SK-N-SH treated with all-trans-retinoic acid at 6 μM for 48 hours (cell line): ENCODE data around the gene C15orf40.

Source experiments
- ATAC-seq: fragments of 200-7000 bp; cut with Tn5 transposase; 3 replicates; pipeline ENCODE4 v1.9.1; 2020; ENCODE audit warnings: mild to moderate bottlenecking, moderate library complexity
- ARNTL ChIP-seq: fragments of 450-650 bp; formaldehyde crosslinking; IDR thresholded peaks from 2 replicates; pipeline ENCODE4 v1.5.0; 2020; ENCODE audit warnings: low read depth, mild to moderate bottlenecking, moderate library complexity, borderline replicate concordance
- BACH2 ChIP-seq: fragments of 250-450 bp; sonication (Bioruptor Pico); IDR thresholded peaks from 2 replicates; pipeline ENCODE4 v1.9.0; 2021; ENCODE audit warnings: mild to moderate bottlenecking, borderline replicate concordance
- CREB5 ChIP-seq: fragments of 250-450 bp; sonication (Bioruptor Pico); IDR thresholded peaks from 2 replicates; pipeline ENCODE4 v1.5.1; 2020; ENCODE audit warnings: low read depth, mild to moderate bottlenecking, moderate library complexity
- CSDC2 ChIP-seq: fragments of 250-450 bp; sonication (Bioruptor Pico); IDR thresholded peaks from 2 replicates; pipeline ENCODE4 v1.5.0; 2020; ENCODE audit warnings: mild to moderate bottlenecking, moderate library complexity
- CSRNP3 ChIP-seq: fragments of 250-450 bp; sonication (Bioruptor Pico); IDR thresholded peaks from 2 replicates; pipeline ENCODE4 v1.5.1; 2021; ENCODE audit warnings: mild to moderate bottlenecking, moderate library complexity
- ESRRG ChIP-seq: fragments of 250-450 bp; sonication (Bioruptor Pico); IDR thresholded peaks from 2 replicates; pipeline ENCODE4 v1.6.1; 2021; ENCODE audit warnings: mild to moderate bottlenecking
- GLIS3 ChIP-seq: fragments of 250-450 bp; sonication (Bioruptor Pico); IDR thresholded peaks from 2 replicates; pipeline ENCODE4 v1.5.0; 2020; ENCODE audit warnings: mild to moderate bottlenecking, moderate library complexity
- ISL1 ChIP-seq: fragments of 250-450 bp; sonication (Bioruptor Pico); IDR thresholded peaks from 2 replicates; pipeline ENCODE4 v2.1.2; 2022; ENCODE audit warnings: mild to moderate bottlenecking, moderate library complexity
- OSR1 ChIP-seq: fragments of 250-450 bp; sonication (Bioruptor Pico); IDR thresholded peaks from 2 replicates; pipeline ENCODE4 v1.8.0; 2022; ENCODE audit warnings: moderate library complexity, mild to moderate bottlenecking, inconsistent platforms
- PATZ1 ChIP-seq: fragments of 250-450 bp; sonication (Bioruptor Pico); IDR thresholded peaks from 2 replicates; pipeline ENCODE4 v1.8.0; 2020; ENCODE audit warnings: mild to moderate bottlenecking, moderate library complexity, borderline replicate concordance
- POU6F1 ChIP-seq: fragments of 250-450 bp; sonication (Bioruptor Pico); IDR thresholded peaks from 2 replicates; pipeline ENCODE4 v1.8.0; 2021; ENCODE audit warnings: low read depth, mild to moderate bottlenecking, moderate library complexity, borderline replicate concordance
- PPARA ChIP-seq: fragments of 250-450 bp; sonication (Bioruptor Pico); IDR thresholded peaks from 2 replicates; pipeline ENCODE4 v1.5.0; 2020; ENCODE audit warnings: mild to moderate bottlenecking, borderline replicate concordance
- SNAI2 ChIP-seq: fragments of 250-450 bp; sonication (Bioruptor Pico); IDR thresholded peaks from 2 replicates; pipeline ENCODE4 v1.5.0; 2020; ENCODE audit warnings: mild to moderate bottlenecking, moderate library complexity
- TSHZ2 ChIP-seq: fragments of 250-450 bp; sonication (Bioruptor Pico); IDR thresholded peaks from 2 replicates; pipeline ENCODE4 v1.5.0; 2020; ENCODE audit warnings: mild to moderate bottlenecking, moderate library complexity
- ZC3H10 ChIP-seq: fragments of 250-450 bp; sonication (Bioruptor Pico); IDR thresholded peaks from 2 replicates; pipeline ENCODE4 v1.5.1; 2021; ENCODE audit warnings: mild to moderate bottlenecking, moderate library complexity
- ZFP3 ChIP-seq: fragments of 250-450 bp; sonication (Bioruptor Pico); IDR thresholded peaks from 2 replicates; pipeline ENCODE4 v1.5.0; 2020; ENCODE audit warnings: mild to moderate bottlenecking, moderate library complexity
- ZFP30 ChIP-seq: fragments of 450-650 bp; formaldehyde crosslinking; IDR thresholded peaks from 2 replicates; pipeline ENCODE4 v1.5.0; 2022; ENCODE audit warnings: mild to moderate bottlenecking, moderate library complexity
- ZNF70 ChIP-seq: fragments of 450-650 bp; formaldehyde crosslinking; IDR thresholded peaks from 2 replicates; pipeline ENCODE4 v1.5.0; 2020; ENCODE audit warnings: mild to moderate bottlenecking, moderate library complexity
- ZNF8 ChIP-seq: fragments of 450-650 bp; formaldehyde crosslinking; IDR thresholded peaks from 2 replicates; pipeline ENCODE4 v1.5.0; 2020; ENCODE audit warnings: mild to moderate bottlenecking, moderate library complexity

C15orf40 gene

GRCh38 chr15:82985688-82986441, 25.6 kb downstream of the C15orf40 start, which contains the start of gene RAMAC:
RAMAC (plus strand) TSS chr15:82986210; CDS start chr15:82989019, 2,809 bp downstream.
- TF ChIP-seq ZC3H10 (no peak), PPARA (no peak), SNAI2 (CRISPR knock-in tag) (peak; percentile 79; the same call in 1 of the 2 replicates), ZNF8 (CRISPR knock-in tag) (no peak), CSDC2 (CRISPR knock-in tag) (no peak), CREB5 (CRISPR knock-in tag) (no peak), TSHZ2 (no peak), OSR1 (0 out of 2 replicates have a peak, but pooled peaks have one; percentile 71), CSRNP3 (no peak), POU6F1 (CRISPR knock-in tag) (no peak), ESRRG (CRISPR knock-in tag) (no peak), ZFP3 (CRISPR knock-in tag) (peak; percentile 67; the same call in 1 of the 2 replicates), GLIS3 (CRISPR knock-in tag) (no peak), BACH2 (CRISPR knock-in tag) (no peak), ARNTL (no peak), PATZ1 (CRISPR knock-in tag) (no peak)
- ATAC-seq: peak; percentile 98

- ATAC-seq: no peak
- no peak for TF ChIP-seq ZFP30 (CRISPR knock-in tag)
- no peak for TF ChIP-seq CSRNP3
- TF ChIP-seq POU6F1 (CRISPR knock-in tag): no peak
- no peak for TF ChIP-seq ZNF70 (CRISPR knock-in tag)
- TF ChIP-seq OSR1: no peak
- TF ChIP-seq ZC3H10: no peak
- TF ChIP-seq ZFP3 (CRISPR knock-in tag): no peak
- no peak for TF ChIP-seq ISL1 (CRISPR knock-in tag)
- no peak for TF ChIP-seq CREB5 (CRISPR knock-in tag)
Observed at GRCh38 chr15:82980981-82981380, 30.5 kb downstream of the C15orf40 start.
